ENCODE measurements around the gene EPSTI1. TPM values are rescaled to one million over a fixed set of nuclear protein-coding genes. Genes with fewer than 3 reads are reported as not detected.
A peak's percentile ranks its signal among the peaks of the same experiment; 100 is the strongest.
"Not testable (repeated sequence)": the region's sequence is repeated elsewhere in the genome, so short reads cannot be mapped to it uniquely, and the experiment has no call there.

Gene EPSTI1
- total RNA-seq, 1 experiment from 2014 or later, result 11.4 TPM

GRCh38 chr13:42876270-42876714, 115.7 kb downstream of the EPSTI1 start:
- Histone ChIP-seq H3K27me3 (ENCODE audit: low read length) (no peaks in the 10 kb centered on the region), H3K4me1 (ENCODE audit: low read length) (peaks cover 18% of the 10 kb centered on the region), H3K9me2 (replicated peaks; ENCODE audit: insufficient read depth, low read length) (no peaks in the 10 kb centered on the region), H3K4me2 (ENCODE audit: low read depth, low read length, poor library complexity, severe bottlenecking) (peak overlapping the region; percentile 24), H4K20me1 (ENCODE audit: insufficient read depth, low read depth, low read length) (no peaks in the 10 kb centered on the region), H2AFZ (ENCODE audit: low read length) (no peak overlapping the region), H3K79me2 (ENCODE audit: low read length) (no peaks in the 10 kb centered on the region), H3K36me3 (ENCODE audit: insufficient read depth, low read length) (no peaks in the 10 kb centered on the region), H3K4me3 (ENCODE audit: low read length) (no peak overlapping the region), H3K9ac (ENCODE audit: low read length) (no peak overlapping the region), H3K9me3 (ENCODE audit: low read length) (no peaks in the 10 kb centered on the region), H3K27ac (ENCODE audit: low read length) (no peak overlapping the region)
- DNase-seq, result peak; percentile 59

- H3K27ac ChIP-seq (ENCODE audit: low read length), result no peak overlapping the region
- H3K27me3 ChIP-seq (ENCODE audit: low read length), result no peaks in the 10 kb centered on the region
- no peaks in the 10 kb centered on the region for H3K36me3 ChIP-seq (ENCODE audit: insufficient read depth, low read length)
- H3K9me2 ChIP-seq (replicated peaks; ENCODE audit: insufficient read depth, low read length), result no peaks in the 10 kb centered on the region
- H3K9ac ChIP-seq (ENCODE audit: low read length), result no peak overlapping the region
- H3K4me1 ChIP-seq (ENCODE audit: low read length), result peaks cover 18% of the 10 kb centered on the region
- H4K20me1 ChIP-seq (ENCODE audit: insufficient read depth, low read depth, low read length), result no peaks in the 10 kb centered on the region
- peak overlapping the region; percentile 24 for H3K4me2 ChIP-seq (ENCODE audit: low read depth, low read length, poor library complexity, severe bottlenecking)
- H3K79me2 ChIP-seq (ENCODE audit: low read length), result no peaks in the 10 kb centered on the region
- no peak overlapping the region for H2AFZ ChIP-seq (ENCODE audit: low read length)
- H3K9me3 ChIP-seq (ENCODE audit: low read length), result no peaks in the 10 kb centered on the region
- DNase-seq, result no peak
- H3K4me3 ChIP-seq (ENCODE audit: low read length), result no peak overlapping the region
These were observed 116.4 kb downstream of the EPSTI1 start for GRCh38 chr13:42875475-42876269.

- Histone ChIP-seq H3K9me2 (replicated peaks; ENCODE audit: insufficient read depth, low read length) (no peaks in the 10 kb centered on the region), H3K36me3 (ENCODE audit: insufficient read depth, low read length) (no peaks in the 10 kb centered on the region), H3K9me3 (ENCODE audit: low read length) (no peaks in the 10 kb centered on the region), H2AFZ (ENCODE audit: low read length) (no peak overlapping the region), H3K4me3 (ENCODE audit: low read length) (no peak overlapping the region), H3K79me2 (ENCODE audit: low read length) (no peaks in the 10 kb centered on the region), H4K20me1 (ENCODE audit: insufficient read depth, low read depth, low read length) (no peaks in the 10 kb centered on the region), H3K4me1 (ENCODE audit: low read length) (peaks cover 18% of the 10 kb centered on the region), H3K27ac (ENCODE audit: low read length) (no peak overlapping the region), H3K27me3 (ENCODE audit: low read length) (no peaks in the 10 kb centered on the region), H3K4me2 (ENCODE audit: low read depth, low read length, poor library complexity, severe bottlenecking) (no peak overlapping the region), H3K9ac (ENCODE audit: low read length) (no peak overlapping the region)
- DNase-seq, result no peak
These were observed 117.8 kb downstream of the EPSTI1 start for GRCh38 chr13:42874221-42874620.

GRCh38 chr13:42873081-42873480, 119.0 kb downstream of the EPSTI1 start:
- H3K9me2 ChIP-seq (replicated peaks; ENCODE audit: insufficient read depth, low read length), result no peaks in the 10 kb centered on the region
- no peaks in the 10 kb centered on the region for H3K27me3 ChIP-seq (ENCODE audit: low read length)
- no peak for DNase-seq
- no peak overlapping the region for H3K9ac ChIP-seq (ENCODE audit: low read length)
- H3K9me3 ChIP-seq (ENCODE audit: low read length), result no peaks in the 10 kb centered on the region
- H3K79me2 ChIP-seq (ENCODE audit: low read length), result no peaks in the 10 kb centered on the region
- no peak overlapping the region for H3K4me3 ChIP-seq (ENCODE audit: low read length)
- no peak overlapping the region for H2AFZ ChIP-seq (ENCODE audit: low read length)
- no peaks in the 10 kb centered on the region for H4K20me1 ChIP-seq (ENCODE audit: insufficient read depth, low read depth, low read length)
- H3K4me1 ChIP-seq (ENCODE audit: low read length), result peaks cover 18% of the 10 kb centered on the region
- no peak overlapping the region for H3K4me2 ChIP-seq (ENCODE audit: low read depth, low read length, poor library complexity, severe bottlenecking)
- H3K36me3 ChIP-seq (ENCODE audit: insufficient read depth, low read length), result no peaks in the 10 kb centered on the region
- H3K27ac ChIP-seq (ENCODE audit: low read length), result no peak overlapping the region

- Histone ChIP-seq H3K9me3 (ENCODE audit: low read length) (no peaks in the 10 kb centered on the region), H3K4me1 (ENCODE audit: low read length) (peaks cover 8% of the 10 kb centered on the region), H3K27ac (ENCODE audit: low read length) (no peak overlapping the region), H3K9ac (ENCODE audit: low read length) (no peak overlapping the region), H4K20me1 (ENCODE audit: insufficient read depth, low read depth, low read length) (no peaks in the 10 kb centered on the region), H3K9me2 (replicated peaks; ENCODE audit: insufficient read depth, low read length) (no peaks in the 10 kb centered on the region), H2AFZ (ENCODE audit: low read length) (no peak overlapping the region), H3K4me2 (ENCODE audit: low read depth, low read length, poor library complexity, severe bottlenecking) (no peak overlapping the region), H3K4me3 (ENCODE audit: low read length) (no peak overlapping the region), H3K36me3 (ENCODE audit: insufficient read depth, low read length) (no peaks in the 10 kb centered on the region), H3K79me2 (ENCODE audit: low read length) (no peaks in the 10 kb centered on the region), H3K27me3 (ENCODE audit: low read length) (peaks cover 3% of the 10 kb centered on the region; the same call in 1 of the 2 replicates)
- DNase-seq, result no peak
These were observed 124.8 kb downstream of the EPSTI1 start for GRCh38 chr13:42867232-42867631.

GRCh38 chr13:42865768-42866102, 126.3 kb downstream of the EPSTI1 start:
- no peaks in the 10 kb centered on the region for H3K9me3 ChIP-seq (ENCODE audit: low read length)
- H3K4me3 ChIP-seq (ENCODE audit: low read length), result no peak overlapping the region
- no peak overlapping the region for H2AFZ ChIP-seq (ENCODE audit: low read length)
- peak; percentile 9 for DNase-seq
- H4K20me1 ChIP-seq (ENCODE audit: insufficient read depth, low read depth, low read length), result no peaks in the 10 kb centered on the region
- H3K36me3 ChIP-seq (ENCODE audit: insufficient read depth, low read length), result no peaks in the 10 kb centered on the region
- no peaks in the 10 kb centered on the region for H3K9me2 ChIP-seq (replicated peaks; ENCODE audit: insufficient read depth, low read length)
- no peaks in the 10 kb centered on the region for H3K79me2 ChIP-seq (ENCODE audit: low read length)
- no peak overlapping the region for H3K4me2 ChIP-seq (ENCODE audit: low read depth, low read length, poor library complexity, severe bottlenecking)
- peaks cover 8% of the 10 kb centered on the region for H3K4me1 ChIP-seq (ENCODE audit: low read length)
- peaks cover 3% of the 10 kb centered on the region; the same call in 1 of the 2 replicates for H3K27me3 ChIP-seq (ENCODE audit: low read length)
- H3K9ac ChIP-seq (ENCODE audit: low read length), result no peak overlapping the region
- H3K27ac ChIP-seq (ENCODE audit: low read length), result no peak overlapping the region

GRCh38 chr13:42864952-42865767, 126.9 kb downstream of the EPSTI1 start:
- no peak overlapping the region for H3K27ac ChIP-seq (ENCODE audit: low read length)
- H3K9me2 ChIP-seq (replicated peaks; ENCODE audit: insufficient read depth, low read length), result no peaks in the 10 kb centered on the region
- H3K9me3 ChIP-seq (ENCODE audit: low read length), result no peaks in the 10 kb centered on the region
- no peaks in the 10 kb centered on the region for H3K36me3 ChIP-seq (ENCODE audit: insufficient read depth, low read length)
- H3K9ac ChIP-seq (ENCODE audit: low read length), result no peak overlapping the region
- no peak overlapping the region for H3K4me3 ChIP-seq (ENCODE audit: low read length)
- H3K4me1 ChIP-seq (ENCODE audit: low read length), result peaks cover 8% of the 10 kb centered on the region
- no peak overlapping the region for H2AFZ ChIP-seq (ENCODE audit: low read length)
- H4K20me1 ChIP-seq (ENCODE audit: insufficient read depth, low read depth, low read length), result no peaks in the 10 kb centered on the region
- DNase-seq, result peak; percentile 21
- no peaks in the 10 kb centered on the region for H3K79me2 ChIP-seq (ENCODE audit: low read length)
- H3K27me3 ChIP-seq (ENCODE audit: low read length), result peaks cover 3% of the 10 kb centered on the region; the same call in 1 of the 2 replicates
- no peak overlapping the region for H3K4me2 ChIP-seq (ENCODE audit: low read depth, low read length, poor library complexity, severe bottlenecking)

- not testable (repeated sequence) for H3K79me2 ChIP-seq (ENCODE audit: low read length); H2AFZ ChIP-seq (ENCODE audit: low read length); H3K36me3 ChIP-seq (ENCODE audit: insufficient read depth, low read length); H4K20me1 ChIP-seq (ENCODE audit: insufficient read depth, low read depth, low read length); H3K4me3 ChIP-seq (ENCODE audit: low read length); H3K4me1 ChIP-seq (ENCODE audit: low read length); H3K9me3 ChIP-seq (ENCODE audit: low read length); H3K9ac ChIP-seq (ENCODE audit: low read length); H3K27me3 ChIP-seq (ENCODE audit: low read length); H3K9me2 ChIP-seq (replicated peaks; ENCODE audit: insufficient read depth, low read length); H3K27ac ChIP-seq (ENCODE audit: low read length); DNase-seq; H3K4me2 ChIP-seq (ENCODE audit: low read depth, low read length, poor library complexity, severe bottlenecking)
These were observed 129.7 kb downstream of the EPSTI1 start for GRCh38 chr13:42862370-42862769.
